ENCODE results near the gene TMSB4X. TPM values are rescaled to one million over a fixed set of nuclear protein-coding genes. Genes with fewer than 3 reads are reported as not detected.

TMSB4X gene
- total RNA-seq, result 1,769 to 3,180 TPM (median 3,093 TPM) in 3 replicates
- long read RNA-seq, transcript TMSB4X-204 (3 exons, 628 nt), result major isoform, 2,238 of 2,349 reads
- long read RNA-seq, transcript TMSB4X-203 (2 exons, 1,702 nt), result minor isoform, 19 of 2,349 reads
- long read RNA-seq, partial matches to known transcripts, result 88 of 2,349 reads
- long read RNA-seq, other reads (novel, unspliced or antisense), result 3 of 2,349 reads

DNA sequence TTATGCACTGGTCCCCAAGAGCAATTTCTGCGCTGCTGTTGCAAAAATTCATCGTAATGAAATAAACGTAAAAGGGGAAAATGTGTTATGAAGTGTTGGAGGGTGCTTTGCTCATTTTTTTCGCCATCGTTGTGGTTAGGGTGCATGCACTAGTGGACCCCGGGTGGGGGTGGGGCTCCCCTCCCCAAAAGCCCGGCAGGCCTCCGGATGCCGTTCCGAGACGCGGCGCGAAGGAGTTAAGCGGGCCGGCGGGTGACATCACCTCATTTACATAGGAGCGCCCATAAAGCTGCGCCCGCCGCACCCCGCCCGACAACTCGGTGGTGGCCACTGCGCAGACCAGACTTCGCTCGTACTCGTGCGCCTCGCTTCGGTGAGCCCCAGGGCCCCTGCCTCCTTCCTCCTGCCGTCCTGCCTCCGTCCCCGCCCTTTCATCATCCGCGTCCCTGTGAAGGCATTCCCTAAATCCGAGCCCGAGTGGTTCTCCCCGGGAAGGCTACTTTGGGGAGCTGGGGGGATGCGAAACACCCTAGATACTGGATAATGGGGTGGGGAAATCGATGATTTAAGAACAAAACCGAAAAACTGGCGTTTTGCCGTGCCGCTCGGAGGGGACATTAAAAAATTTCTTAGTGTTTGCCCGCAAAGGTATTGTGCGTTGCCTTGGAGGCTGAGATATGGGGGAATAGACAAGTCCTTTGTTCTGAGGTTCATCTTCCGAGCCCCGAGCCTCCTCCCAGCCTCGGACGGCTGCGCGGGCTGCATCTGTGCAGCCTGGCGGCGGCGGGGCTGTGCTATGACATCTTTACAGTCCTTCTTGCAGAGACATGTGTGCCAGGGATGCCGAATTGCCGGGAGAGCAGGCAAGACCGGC lies at the start of gene TMSB4X:
TMSB4X (plus strand) TSS at position 315 of the 874 bp plus-strand sequence.
- Mint-ChIP-seq H3K36me3 (ENCODE audit: low read depth) (peaks cover 23% of the 10 kb centered on the region), H3K4me1 (ENCODE audit: low read depth) (peaks cover 46% of the 10 kb centered on the region), H3K27ac (ENCODE audit: unreplicated experiment) (peak within 1 kb of the TSS; percentile 98), H3K4me3 (ENCODE audit: unreplicated experiment) (peak within 1 kb of the TSS; percentile 86), H3K9me3 (ENCODE audit: low read depth) (no peaks in the 10 kb centered on the region), H3K27me3 (ENCODE audit: low read depth) (no peaks in the 10 kb centered on the region)
- TF ChIP-seq CTCF (IDR thresholded peaks at IDR 0.05), result no peak
- DNase-seq (ENCODE audit: low spot score), result peak; percentile 96

DNA sequence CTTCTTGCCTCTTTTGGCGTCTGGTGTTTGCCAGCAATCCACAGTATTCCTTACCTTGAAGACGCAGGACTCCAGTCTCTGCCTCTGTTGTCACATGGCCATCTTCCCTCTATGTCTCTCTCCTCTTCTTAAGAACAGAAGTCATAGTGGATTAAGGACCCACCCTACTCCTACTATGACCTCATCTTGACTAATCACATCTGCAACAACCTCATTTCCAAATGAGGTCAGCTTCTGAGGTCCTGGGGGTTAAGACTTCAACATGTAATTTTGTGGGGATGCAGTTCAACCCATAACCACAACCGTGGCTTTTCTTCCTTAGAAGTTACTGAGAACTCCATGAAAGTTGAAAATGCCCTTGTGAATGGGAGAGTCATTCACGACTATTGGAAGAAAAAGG lies 45.2 kb upstream of the TMSB4X start:
- no peaks in the 10 kb centered on the region for H3K27me3 Mint-ChIP-seq (ENCODE audit: low read depth)
- H3K9me3 Mint-ChIP-seq (ENCODE audit: low read depth), result peaks cover 17% of the 10 kb centered on the region
- TF ChIP-seq CTCF (IDR thresholded peaks at IDR 0.05), result no peak
- no peaks in the 10 kb centered on the region for H3K4me1 Mint-ChIP-seq (ENCODE audit: low read depth)
- no peak overlapping the region for H3K27ac Mint-ChIP-seq (ENCODE audit: unreplicated experiment)
- no peak for DNase-seq (ENCODE audit: low spot score)
- H3K36me3 Mint-ChIP-seq (ENCODE audit: low read depth), result no peaks in the 10 kb centered on the region
- H3K4me3 Mint-ChIP-seq (ENCODE audit: unreplicated experiment), result no peak overlapping the region

DNA sequence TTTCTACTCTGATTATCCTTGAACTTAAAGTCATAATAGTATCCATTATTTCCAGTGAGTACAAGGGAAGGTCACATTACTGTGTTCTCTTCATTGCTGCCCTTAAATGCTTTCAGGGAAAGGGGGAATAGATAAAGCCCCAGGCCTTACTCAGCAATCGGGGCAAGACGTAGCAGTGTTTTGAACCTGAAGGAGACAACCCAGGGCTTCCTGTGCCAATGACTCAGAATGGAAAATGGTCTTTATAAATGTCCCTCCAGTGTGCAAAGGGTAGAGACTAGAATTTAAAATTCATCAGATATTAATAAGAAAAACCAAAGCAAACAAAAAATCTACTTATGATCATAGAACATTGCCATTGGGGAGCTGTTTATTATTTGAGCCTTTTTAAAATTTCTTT lies 44.8 kb upstream of the TMSB4X start:
- Mint-ChIP-seq H3K36me3 (ENCODE audit: low read depth) (no peaks in the 10 kb centered on the region), H3K27me3 (ENCODE audit: low read depth) (no peaks in the 10 kb centered on the region), H3K27ac (ENCODE audit: unreplicated experiment) (no peak overlapping the region), H3K9me3 (ENCODE audit: low read depth) (peaks cover 14% of the 10 kb centered on the region), H3K4me1 (ENCODE audit: low read depth) (no peaks in the 10 kb centered on the region), H3K4me3 (ENCODE audit: unreplicated experiment) (no peak overlapping the region)
- no peak for TF ChIP-seq CTCF (IDR thresholded peaks at IDR 0.05)
- DNase-seq (ENCODE audit: low spot score), result no peak

GRCh38 chrX:12932244-12932643 lies 42.7 kb upstream of the TMSB4X start:
- H3K4me1 Mint-ChIP-seq (ENCODE audit: low read depth), result no peaks in the 10 kb centered on the region

More at GRCh38 chrX:12932244-12932643, 42.7 kb upstream of the TMSB4X start:
- H3K27ac Mint-ChIP-seq (ENCODE audit: unreplicated experiment), result no peak overlapping the region
- H3K27me3 Mint-ChIP-seq (ENCODE audit: low read depth), result no peaks in the 10 kb centered on the region
- no peak for DNase-seq (ENCODE audit: low spot score)
- no peaks in the 10 kb centered on the region for H3K36me3 Mint-ChIP-seq (ENCODE audit: low read depth)
- no peak for TF ChIP-seq CTCF (IDR thresholded peaks at IDR 0.05)
- peaks cover 16% of the 10 kb centered on the region for H3K9me3 Mint-ChIP-seq (ENCODE audit: low read depth)
- H3K4me3 Mint-ChIP-seq (ENCODE audit: unreplicated experiment), result no peak overlapping the region
